HG03097 (cell line): ENCODE measurements around the gene IL22RA2.
"Not testable (repeated sequence)": the region's sequence is repeated elsewhere in the genome, so short reads cannot be mapped to it uniquely, and the experiment has no call there.

Experiments
- ATAC-seq: cut with Tn5 transposase; IDR thresholded peaks from one replicate; pipeline ENCODE4 v1.9.1; 2021; ENCODE audit not compliant: unreplicated experiment, low FRiP score

Gene IL22RA2

DNA sequence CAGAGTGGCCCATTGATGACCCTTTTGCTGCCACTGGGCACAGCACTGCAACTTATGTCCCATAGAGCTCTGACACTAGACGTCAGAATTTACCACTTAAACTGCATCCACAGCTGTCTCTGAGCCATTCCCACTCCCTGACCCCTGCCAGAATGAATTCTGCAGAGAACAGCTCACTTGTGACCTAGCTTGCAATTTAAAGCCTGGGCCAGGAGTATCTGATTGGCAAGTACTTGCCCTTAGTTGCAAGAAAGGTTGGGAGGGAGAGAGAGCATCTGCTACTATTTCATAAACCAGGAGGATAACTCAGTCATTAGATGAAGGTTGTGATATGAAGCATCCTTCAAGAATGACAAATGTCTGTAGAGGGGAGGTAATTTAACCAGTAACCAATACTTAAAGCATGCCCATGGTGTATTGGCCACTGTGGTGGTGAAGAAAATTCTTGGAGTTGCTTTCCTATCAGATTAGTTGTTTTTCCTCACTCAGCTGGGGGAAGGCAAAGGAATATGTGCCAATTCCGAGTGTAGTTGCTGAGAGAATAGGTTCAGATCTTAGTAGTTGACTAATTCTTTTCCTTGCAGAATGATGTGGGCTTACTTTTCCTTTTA, 46.5 kb downstream of the IL22RA2 start:
- ATAC-seq, result no peak

DNA sequence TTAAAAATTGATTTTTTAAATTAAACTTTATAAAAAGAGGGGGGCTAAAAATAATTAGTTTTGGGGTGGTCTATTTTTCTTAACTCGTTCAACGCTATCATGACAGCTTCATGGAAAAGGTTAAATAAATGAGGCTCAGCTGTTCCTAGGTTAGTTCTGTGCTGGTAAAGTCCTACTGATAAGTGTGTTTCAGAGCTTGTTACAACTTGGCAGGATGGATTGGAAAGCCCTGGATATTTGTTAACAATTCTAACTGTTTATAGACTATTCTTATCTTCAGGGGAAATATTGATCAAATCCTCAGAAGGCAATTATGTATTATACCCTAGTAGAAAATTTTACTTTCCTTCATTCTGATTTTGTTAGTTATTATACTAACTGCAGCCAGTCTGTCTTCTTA, 50.4 kb downstream of the IL22RA2 start:
- no peak for ATAC-seq

GRCh38 chr6:137122612-137123011, 50.8 kb downstream of the IL22RA2 start:
- no peak for ATAC-seq

- ATAC-seq, result no peak
Observed at GRCh38 chr6:137121401-137121997, 51.9 kb downstream of the IL22RA2 start.

- no peak for ATAC-seq
Observed at GRCh38 chr6:137120748-137121147, 52.7 kb downstream of the IL22RA2 start.

- no peak for ATAC-seq
Observed at GRCh38 chr6:137119196-137120104, 54.0 kb downstream of the IL22RA2 start.

GRCh38 chr6:137117581-137117980, 55.9 kb downstream of the IL22RA2 start:
- ATAC-seq, result no peak

DNA sequence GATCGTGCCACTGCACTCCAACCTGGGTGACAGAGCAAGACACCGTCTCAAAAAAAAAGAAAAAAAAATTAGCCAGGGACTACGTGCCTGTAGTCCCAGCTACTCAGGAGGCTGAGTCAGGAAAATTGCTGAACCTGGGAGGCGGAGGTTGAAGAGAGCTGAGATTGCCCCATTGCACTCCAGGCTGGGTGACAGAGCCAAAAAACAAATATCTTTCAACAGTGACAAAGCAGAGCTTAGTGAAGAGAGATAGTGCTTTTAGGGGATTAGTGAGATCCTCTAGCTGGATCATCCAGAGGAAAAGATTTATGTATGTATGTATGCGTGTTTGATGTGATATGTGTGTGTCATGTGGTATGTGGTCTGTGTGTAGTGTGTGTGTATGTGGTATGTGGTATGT, 56.6 kb downstream of the IL22RA2 start:
- ATAC-seq, result no peak

GRCh38 chr6:137115658-137116057, 57.8 kb downstream of the IL22RA2 start:
- ATAC-seq, result no peak

- ATAC-seq, result no peak
Observed at GRCh38 chr6:137112067-137112355, 61.4 kb downstream of the IL22RA2 start.

- no peak for ATAC-seq
Observed at GRCh38 chr6:137111296-137112066, 62.0 kb downstream of the IL22RA2 start.

DNA sequence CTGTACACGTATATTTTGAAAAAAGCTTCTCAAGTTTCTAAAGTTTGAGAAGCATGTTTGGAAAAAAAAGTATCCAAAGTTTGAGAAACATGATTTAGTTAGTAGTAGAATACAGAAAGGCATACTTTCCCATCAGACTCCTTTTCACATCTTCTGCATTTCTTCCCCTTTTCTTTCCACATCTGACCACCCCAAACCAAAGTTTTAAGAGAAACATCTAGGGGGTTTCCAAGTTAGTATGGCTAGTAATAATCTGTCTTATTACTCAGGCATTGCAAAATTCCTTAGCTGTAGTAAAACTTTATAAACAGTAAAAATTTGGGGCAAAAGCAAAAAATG, 65.7 kb downstream of the IL22RA2 start:
- ATAC-seq, result no peak

DNA sequence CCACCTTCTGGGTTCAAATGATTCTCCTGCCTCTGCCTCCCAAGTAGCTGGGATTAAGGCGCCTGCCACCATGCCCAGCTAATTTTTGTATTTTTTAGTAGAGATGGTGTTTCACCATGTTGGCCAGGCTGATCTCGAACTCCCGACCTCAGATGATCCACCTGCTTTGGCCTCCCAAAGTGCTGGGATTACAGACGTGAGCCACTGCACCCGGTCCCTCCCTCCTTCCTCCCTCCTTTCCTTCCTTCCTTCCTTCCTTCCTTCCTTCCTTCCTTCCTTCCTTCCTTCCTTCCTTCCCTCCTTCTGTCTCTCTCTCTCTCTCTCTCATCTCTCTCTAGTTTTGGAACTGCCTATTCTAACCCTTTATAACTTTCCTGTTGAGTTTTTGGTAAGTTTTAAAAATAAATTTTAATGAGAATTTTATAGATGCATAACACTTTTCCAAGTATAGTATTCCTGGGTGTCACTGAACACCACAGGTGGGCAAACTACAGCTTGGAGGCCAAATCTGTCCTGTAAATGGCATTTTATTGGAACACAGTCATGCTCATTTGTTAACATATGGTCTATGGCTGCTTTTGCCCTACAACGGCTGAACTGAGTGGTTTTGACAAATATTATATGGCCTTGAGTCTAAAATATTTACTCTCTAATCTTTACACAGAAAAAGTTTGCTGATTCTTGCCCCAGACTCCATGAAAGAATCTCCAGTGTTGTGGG, 66.2 kb downstream of the IL22RA2 start:
- ATAC-seq, result not testable (repeated sequence)

- ATAC-seq, result no peak
Observed at GRCh38 chr6:137106183-137106582, 67.3 kb downstream of the IL22RA2 start.

- ATAC-seq, result no peak
Observed at GRCh38 chr6:137105375-137105774, 68.1 kb downstream of the IL22RA2 start.

GRCh38 chr6:137104926-137105325, 68.5 kb downstream of the IL22RA2 start:
- no peak for ATAC-seq

DNA sequence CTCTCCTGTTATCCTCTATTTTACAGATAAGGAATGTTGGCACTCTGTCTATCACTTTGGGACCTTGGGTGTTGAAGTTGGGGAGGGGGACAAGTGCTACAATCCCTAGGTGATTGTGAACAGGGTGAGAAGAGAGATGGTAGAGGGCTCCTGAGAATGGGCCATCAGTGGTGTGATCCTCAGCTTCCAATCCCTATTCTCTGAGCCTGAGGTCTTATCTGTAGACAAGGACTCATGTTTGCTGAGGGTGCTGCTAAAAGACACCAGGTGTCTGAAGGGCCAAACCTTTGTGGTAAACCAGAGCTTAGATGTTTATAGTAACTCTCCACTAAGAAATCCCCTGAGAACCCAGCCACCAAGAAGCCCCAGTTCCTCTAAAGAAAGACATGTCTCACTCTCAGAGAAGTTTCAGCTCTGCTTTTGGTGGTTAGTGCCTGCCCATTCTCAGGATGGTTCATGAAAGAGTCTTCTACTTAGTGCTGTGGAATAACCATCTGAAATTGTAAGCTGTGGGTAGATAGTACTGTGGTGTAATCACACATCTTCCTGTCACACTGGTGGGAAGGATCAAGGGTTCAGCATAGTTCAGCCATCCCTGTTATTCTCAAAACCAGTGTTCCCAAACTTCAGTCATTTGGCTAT, 70.5 kb downstream of the IL22RA2 start:
- ATAC-seq, result peak; percentile 79

GRCh38 chr6:137102050-137102848, 71.2 kb downstream of the IL22RA2 start:
- peak; percentile 20 for ATAC-seq

DNA sequence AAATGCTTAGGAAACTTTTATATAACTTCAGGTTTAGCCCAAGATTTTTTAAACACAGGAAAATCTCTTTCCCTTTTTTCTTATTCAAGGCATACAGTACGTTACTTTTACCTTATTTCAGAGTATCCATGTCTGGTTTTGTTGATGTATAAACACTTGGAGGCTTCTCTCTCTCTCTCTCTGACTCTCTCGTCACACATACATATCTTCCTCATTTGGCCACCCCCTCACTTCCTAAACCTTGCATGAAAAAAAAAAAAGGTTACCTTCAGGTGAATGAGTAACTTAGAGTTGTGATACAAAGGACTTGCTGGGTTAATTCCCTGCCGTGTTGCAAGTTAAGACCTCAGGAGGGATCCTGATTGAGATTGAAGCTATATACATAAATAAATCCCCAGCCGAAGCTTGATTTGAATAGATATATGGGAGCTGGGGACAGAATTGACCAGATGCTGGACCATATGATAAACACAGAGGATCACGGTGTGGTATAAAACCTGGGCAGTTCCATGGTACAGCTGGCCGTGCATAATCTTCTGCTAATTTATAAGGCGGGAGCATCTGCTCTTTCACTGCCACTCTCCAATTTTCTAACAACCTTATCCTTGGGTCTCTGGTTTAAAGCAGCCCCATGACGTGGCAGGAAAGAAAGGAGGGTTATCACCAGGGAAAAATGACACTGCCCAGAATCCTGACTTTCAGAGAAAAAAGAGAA, 73.6 kb downstream of the IL22RA2 start:
- peak; percentile 19 for ATAC-seq
